HCT116 (cell line): ENCODE measurements around the gene STUM. TPM values are rescaled to one million over a fixed set of nuclear protein-coding genes. Genes with fewer than 3 reads are reported as not detected.

Experiments
- ATAC-seq: fragments of 200-7000 bp; cut with Tn5 transposase; 2 replicates; pipeline ENCODE4 v1.9.1; 2020; ENCODE audit warnings: mild to moderate bottlenecking, moderate library complexity
- BruUV-seq: library from RNA; stranded (reverse); fragments of 400-500 nt; replicated peaks from 2 replicates; lab custom pipeline; 2021; lab: Mats Ljungman, UMichigan
- CTCF ChIA-PET: fragments of 300-600 bp; sonication (Branson Sonifier 250); formaldehyde crosslinking; loops from one replicate; lab custom pipeline; 2021; ENCODE audit warnings: antibody characterized with exemption; lab: Charles Lee
- POLR2A ChIA-PET: fragments of 300-600, 350-600 bp; sonication (Branson Sonifier 250); formaldehyde crosslinking; loops from one replicate; lab custom pipeline; 2021; ENCODE audit warnings: antibody characterized with exemption; lab: Charles Lee
- RAD21 ChIA-PET, 2 experiments: fragments of 300-600 bp; sonication (Branson Sonifier 250); formaldehyde crosslinking; loops; one replicate each; lab custom pipeline; 2023; ENCODE audit warnings: low total read pairs in 2 of 2; ENCODE audit not compliant: uncharacterized antibody in 2 of 2, unreplicated experiment in 2 of 2, low non-redundant PET in 1 of 2; lab: Charles Lee
- DNase-seq: peaks from one replicate; pipeline ENCODE4 v3.0.0-alpha.2; 2010; ENCODE audit warnings: low read depth, low spot score
- H2AFZ ChIP-seq: fragments of 200-600 bp; shearing (Covaris generic), sonication (generic); 2 replicates; pipeline ENCODE4 v1.6.1; 2017; ENCODE audit warnings: low read depth, mixed run types, mixed read lengths, antibody characterized with exemption, low read length; ENCODE audit not compliant: poor library complexity, severe bottlenecking
- H3K27ac ChIP-seq: 2 replicates; pipeline ENCODE4 v1.5.1; 2012; ENCODE audit warnings: low read depth, low read length
- H3K27me3 ChIP-seq: fragments of 200-600 bp; sonication (generic); 2 replicates; pipeline ENCODE4 v1.6.1; 2016; ENCODE audit warnings: mixed run types, low read length, mixed read lengths; ENCODE audit not compliant: insufficient read depth
- H3K36me3 ChIP-seq, 2 experiments: fragments of 200-500 bp in 1 of 2; fragments of 200-600 bp in 1 of 2; sonication (Bioruptor generic) in 1 of 2; sonication (generic) in 1 of 2; 2 replicates each; pipeline versions ENCODE4 v1.5.1 to v1.6.1; 2014 to 2016; ENCODE audit warnings: low read length in 2 of 2, inconsistent platforms in 1 of 2, mixed read lengths in 1 of 2, mixed run types in 1 of 2; ENCODE audit not compliant: insufficient read depth in 2 of 2, control insufficient read depth in 1 of 2
- H3K4me1 ChIP-seq, 2 experiments: fragments of 200-600 bp in 1 of 2; sonication (generic) in 1 of 2; 2 replicates each; pipeline versions ENCODE4 v1.5.1 to v1.6.1; 2012 to 2017; ENCODE audit warnings: low read length in 2 of 2, inconsistent platforms in 1 of 2, mild to moderate bottlenecking in 1 of 2, mixed read lengths in 1 of 2, mixed run types in 1 of 2, moderate library complexity in 1 of 2; ENCODE audit not compliant: insufficient read depth in 2 of 2, control insufficient read depth in 1 of 2
- H3K4me2 ChIP-seq: fragments of 200-600 bp; sonication (generic); 2 replicates; pipeline ENCODE4 v1.6.1; 2017; ENCODE audit warnings: mixed run types, low read length, mixed read lengths
- H3K4me3 ChIP-seq, 2 experiments: fragments of 200-600 bp in 1 of 2; sonication (generic) in 1 of 2; replicated peaks in 1 of 2; 2 replicates each; pipeline ENCODE4 v1.5.1; 2011 to 2016; ENCODE audit warnings: low read length in 2 of 2, control low read depth in 1 of 2, low read depth in 1 of 2, mild to moderate bottlenecking in 1 of 2, mixed read lengths in 1 of 2, mixed run types in 1 of 2
- H3K79me2 ChIP-seq: fragments of 200-600 bp; sonication (generic); 2 replicates; pipeline ENCODE4 v1.6.1; 2017; ENCODE audit warnings: mild to moderate bottlenecking, mixed run types, low read length, moderate library complexity, mixed read lengths; ENCODE audit not compliant: insufficient read depth
- H3K9ac ChIP-seq: fragments of 200-600 bp; sonication (generic); 2 replicates; pipeline ENCODE4 v1.6.1; 2016; ENCODE audit warnings: low read length, mixed read lengths
- H3K9me2 ChIP-seq: fragments of 200-600 bp; sonication (generic), shearing (Covaris generic); 2 replicates; pipeline ENCODE4 v1.6.1; 2017; ENCODE audit warnings: mixed run types, mild to moderate bottlenecking, moderate library complexity; ENCODE audit not compliant: insufficient read depth
- H3K9me3 ChIP-seq, 2 experiments: fragments of 200-500 bp in 1 of 2; fragments of 200-600 bp in 1 of 2; sonication (Bioruptor generic) in 1 of 2; sonication (generic) in 1 of 2; 2 replicates each; pipeline ENCODE4 v1.6.1; 2014 to 2017; ENCODE audit warnings: low read length in 2 of 2, mixed read lengths in 2 of 2, inconsistent platforms in 1 of 2, low read depth in 1 of 2, mild to moderate bottlenecking in 1 of 2, mixed run types in 1 of 2, moderate library complexity in 1 of 2; ENCODE audit not compliant: control insufficient read depth in 1 of 2, insufficient read depth in 1 of 2
- H4K20me1 ChIP-seq: fragments of 200-600 bp; sonication (generic), shearing (Covaris generic); 2 replicates; pipeline ENCODE4 v1.6.1; 2017; ENCODE audit warnings: mixed run types, mild to moderate bottlenecking, moderate library complexity; ENCODE audit not compliant: insufficient read depth
- ATF3 ChIP-seq: IDR thresholded peaks from 2 replicates; pipeline ENCODE4 v1.6.1; 2012
- CBX3 ChIP-seq: IDR thresholded peaks from 2 replicates; pipeline ENCODE4 v1.6.1; 2012; ENCODE audit warnings: low read depth
- CEBPB ChIP-seq: IDR thresholded peaks from 2 replicates; pipeline ENCODE4 v1.6.1; 2012; ENCODE audit warnings: low read depth
- CTCF ChIP-seq, 3 experiments: fragments of 200-600 bp in 1 of 3; sonication (generic) in 1 of 3; IDR thresholded peaks in 2 of 3; conservative IDR thresholded peaks in 1 of 3; 2 replicates each; pipeline ENCODE4 v1.5.1; 2012 to 2017; ENCODE audit warnings: low read depth in 2 of 3, low read length in 2 of 3, antibody characterized with exemption in 1 of 3, borderline replicate concordance in 1 of 3, control low read depth in 1 of 3, mild to moderate bottlenecking in 1 of 3, mixed read lengths in 1 of 3, mixed run types in 1 of 3, moderate library complexity in 1 of 3; ENCODE audit not compliant: insufficient read depth in 1 of 3
- EGR1 ChIP-seq: IDR thresholded peaks from 2 replicates; pipeline ENCODE4 v1.6.1; 2012; ENCODE audit warnings: low read depth
- ELF1 ChIP-seq: IDR thresholded peaks from 2 replicates; pipeline ENCODE4 v1.6.1; 2012; ENCODE audit warnings: low read depth, borderline replicate concordance
- EZH2phosphoT487 ChIP-seq: fragments of 200-600 bp; IDR thresholded peaks from 2 replicates; pipeline ENCODE4 v1.6.1; 2018; ENCODE audit warnings: antibody characterized with exemption, borderline replicate concordance
- FOSL1 ChIP-seq: IDR thresholded peaks from 2 replicates; pipeline ENCODE4 v1.6.1; 2012; ENCODE audit warnings: low read depth
- MAX ChIP-seq: IDR thresholded peaks from 2 replicates; pipeline ENCODE4 v1.6.1; 2012
- POLR2AphosphoS5 ChIP-seq: IDR thresholded peaks from 2 replicates; pipeline ENCODE4 v1.6.1; 2011; ENCODE audit warnings: mild to moderate bottlenecking, low read depth, low read length, moderate library complexity
- RAD21 ChIP-seq: IDR thresholded peaks from 2 replicates; pipeline ENCODE4 v1.6.1; 2012; ENCODE audit warnings: low read depth, mild to moderate bottlenecking
- REST ChIP-seq: IDR thresholded peaks from 2 replicates; pipeline ENCODE4 v1.6.1; 2012; ENCODE audit warnings: low read depth
- SP1 ChIP-seq: IDR thresholded peaks from 2 replicates; pipeline ENCODE4 v1.6.1; 2012; ENCODE audit warnings: low read depth
- SRF ChIP-seq: IDR thresholded peaks from 2 replicates; pipeline ENCODE4 v1.6.1; 2012; ENCODE audit warnings: low read depth
- TCF7L2 ChIP-seq: IDR thresholded peaks from 2 replicates; pipeline ENCODE4 v1.7.0; 2011; ENCODE audit warnings: borderline replicate concordance, inconsistent platforms; ENCODE audit not compliant: insufficient read depth, insufficient read length; ENCODE audit errors: extremely low read depth
- YY1 ChIP-seq: IDR thresholded peaks from 2 replicates; pipeline ENCODE4 v1.6.1; 2011; ENCODE audit warnings: low read length, low read depth, moderate library complexity, mild to moderate bottlenecking; ENCODE audit not compliant: insufficient replicate concordance; ENCODE audit errors: extremely low read depth
- ZFX ChIP-seq: fragments of 450-650 bp; IDR thresholded peaks from 2 replicates; pipeline ENCODE4 v1.6.1; 2017
- intact Hi-C: fragments of 100-400 bp; cut with micrococcal nuclease; formaldehyde crosslinking; loops from 2 replicates; pipeline ENCODE4 v1.10.0; 2022
- total RNA-seq: library from RNA; stranded (reverse); gene quantifications from one replicate; pipeline ENCODE4 v1.2.1, GENCODE V29; 2021; ENCODE audit not compliant: unreplicated experiment

Gene STUM
- total RNA-seq, 1 experiment from 2014 or later: not detected

GRCh38 chr1:226574591-226575435 lies 26.2 kb downstream of the STUM start:
- ATAC-seq (no peak), DNase-seq (no peak)
- no peaks in the 10 kb centered on the region for H3K27me3 ChIP-seq
- intact Hi-C loops: no loop called here
- no peaks in the 10 kb centered on the region for H3K9me3 ChIP-seq
- H3K4me2 ChIP-seq: no peak overlapping the region
- no peaks in the 10 kb centered on the region for H4K20me1 ChIP-seq
- H3K36me3 ChIP-seq: no peaks in the 10 kb centered on the region
- H3K79me2 ChIP-seq: no peaks in the 10 kb centered on the region
- BruUV-seq: no TSS peak
- RAD21 ChIA-PET: no interaction called here
- POLR2A ChIA-PET: no interaction called here
- no peak for TF ChIP-seq ZFX
- TF ChIP-seq FOSL1: no peak
- TF ChIP-seq RAD21: no peak
- no peak for TF ChIP-seq EZH2phosphoT487
- TF ChIP-seq SP1: no peak
- no peak for TF ChIP-seq YY1
- no peak for TF ChIP-seq ELF1
- TF ChIP-seq CEBPB: no peak
- no peak for TF ChIP-seq CTCF (IDR thresholded peaks at IDR 0.05 in 2 of 3, conservative IDR thresholded peaks at IDR 0.05 in 1 of 3; ENCODE audit: borderline replicate concordance in 1 of 3, insufficient read depth in 1 of 3, low read depth in 2 of 3, low read length in 2 of 3)
- TF ChIP-seq TCF7L2: no peak
- no peak for TF ChIP-seq EGR1
- TF ChIP-seq ATF3: no peak
- TF ChIP-seq SRF: no peak
- TF ChIP-seq CBX3: no peak
- no peak for TF ChIP-seq REST
- TF ChIP-seq MAX: no peak
- no peak for TF ChIP-seq POLR2AphosphoS5
- no peak overlapping the region for H3K4me3 ChIP-seq
- H2AFZ ChIP-seq: no peak overlapping the region
- H3K4me1 ChIP-seq: no peaks in the 10 kb centered on the region
- no peaks in the 10 kb centered on the region for H3K9me2 ChIP-seq
- no peak overlapping the region for H3K27ac ChIP-seq
- CTCF ChIA-PET: no interaction called here
- no peak overlapping the region for H3K9ac ChIP-seq
